B cell (primary cell): Measurements from ENCODE around the gene KTN1. TPM values are rescaled to one million over a fixed set of nuclear protein-coding genes. Genes with fewer than 3 reads are reported as not detected.

Experiments used
- ATAC-seq: fragments of 200-7000 bp; cut with Tn5 transposase; one replicate; pipeline ENCODE4 v1.10.0; 2021; ENCODE audit warnings: low read depth, mild to moderate bottlenecking, moderate number of reproducible peaks, moderate library complexity
- CTCF ChIA-PET: fragments of 350-600 bp; sonication (Branson Sonifier 250); formaldehyde crosslinking; loops from one replicate; lab custom pipeline; 2021; ENCODE audit warnings: antibody characterized with exemption, inconsistent platforms; lab: Charles Lee
- POLR2A ChIA-PET: fragments of 350-600 bp; sonication (Branson Sonifier 250); formaldehyde crosslinking; loops from one replicate; lab custom pipeline; 2021; ENCODE audit warnings: antibody characterized with exemption; lab: Charles Lee
- DNase-seq: peaks from one replicate; pipeline ENCODE4 v3.0.0; 2013
- H2AFZ ChIP-seq: 2 replicates; pipeline ENCODE4 v1.6.1; 2012; ENCODE audit warnings: mild to moderate bottlenecking, low read depth, low read length; ENCODE audit not compliant: insufficient read depth, poor library complexity, severe bottlenecking
- H3K27ac ChIP-seq, 2 donors: 1 replicate in 1 of 2; 2 replicates in 1 of 2; pipeline ENCODE4 v1.5.1; 2012 to 2013; ENCODE audit warnings: low read length in 2 of 2, mild to moderate bottlenecking in 2 of 2, moderate library complexity in 1 of 2
- H3K27me3 ChIP-seq, 4 experiments: fragments of 200-600 bp in 1 of 4; sonication (generic) in 1 of 4; replicated peaks in 1 of 4; 1 replicate in 2 of 4; 2 replicates in 2 of 4; pipeline versions ENCODE4 v1.6.1 to v1.7.0; 2013 to 2016; ENCODE audit warnings: low read length in 3 of 4, mild to moderate bottlenecking in 2 of 4, mixed read lengths in 1 of 4, moderate library complexity in 1 of 4; ENCODE audit not compliant: insufficient read depth in 4 of 4, control insufficient read depth in 3 of 4; ENCODE audit errors: control extremely low read depth in 1 of 4
- H3K36me3 ChIP-seq, 2 experiments: replicated peaks in 1 of 2; 1 replicate in 1 of 2; 2 replicates in 1 of 2; pipeline versions ENCODE4 v1.6.1 to v1.7.1; 2013; ENCODE audit warnings: low read length in 1 of 2; ENCODE audit not compliant: insufficient read depth in 2 of 2, control insufficient read depth in 1 of 2; ENCODE audit errors: control extremely low read depth in 1 of 2, extremely low read depth in 1 of 2
- H3K4me1 ChIP-seq, 2 donors: fragments of 200-600 bp in 1 of 2; sonication (generic) in 1 of 2; 1 replicate in 1 of 2; 2 replicates in 1 of 2; pipeline versions ENCODE4 v1.5.1 to v1.6.1; 2013 to 2017; ENCODE audit warnings: low read length in 2 of 2; ENCODE audit not compliant: control insufficient read depth in 2 of 2, insufficient read depth in 2 of 2
- H3K4me2 ChIP-seq: replicated peaks from 2 replicates; pipeline ENCODE3; 2012; ENCODE audit warnings: mild to moderate bottlenecking, low read depth, low read length; ENCODE audit not compliant: poor library complexity, severe bottlenecking
- H3K4me3 ChIP-seq, 5 experiments: fragments of 200-600 bp in 1 of 5; sonication (generic) in 1 of 5; 1 replicate in 3 of 5; 2 replicates in 2 of 5; pipeline versions ENCODE4 v1.5.1 to v1.7.0; 2011 to 2016; ENCODE audit warnings: low read length in 4 of 5, mild to moderate bottlenecking in 4 of 5, low read depth in 2 of 5, control low read depth in 1 of 5, moderate library complexity in 1 of 5; ENCODE audit not compliant: insufficient read depth in 1 of 5; ENCODE audit errors: control extremely low read depth in 1 of 5, extremely low read depth in 1 of 5
- H3K79me2 ChIP-seq: fragments of 200-600 bp; sonication (generic); one replicate; pipeline ENCODE4 v1.6.0; 2016; ENCODE audit warnings: low read length; ENCODE audit not compliant: control insufficient read depth, insufficient read depth
- H3K9ac ChIP-seq: fragments of 200-600 bp; sonication (generic); 2 replicates; pipeline ENCODE4 v1.6.1; 2017; ENCODE audit warnings: mild to moderate bottlenecking, low read length, moderate library complexity
- H3K9me3 ChIP-seq, 3 donors: one replicate each; pipeline versions ENCODE4 v1.6.1 to v1.7.1; 2013; ENCODE audit warnings: low read length in 2 of 3; ENCODE audit not compliant: control insufficient read depth in 2 of 3, insufficient read depth in 1 of 3; ENCODE audit errors: control extremely low read depth in 1 of 3
- H4K20me1 ChIP-seq: 2 replicates; pipeline ENCODE4 v1.6.0; 2012; ENCODE audit warnings: mild to moderate bottlenecking, low read length; ENCODE audit not compliant: insufficient read depth, control insufficient read depth, poor library complexity, severe bottlenecking
- H3K27ac Mint-ChIP-seq: one replicate; pipeline ENCODE4 v1.8.0; 2021; ENCODE audit warnings: mixed read lengths
- H3K27me3 Mint-ChIP-seq: one replicate; pipeline ENCODE4 v1.8.0; 2021; ENCODE audit warnings: mixed read lengths
- H3K4me1 Mint-ChIP-seq: one replicate; pipeline ENCODE4 v1.8.0; 2021; ENCODE audit warnings: mixed read lengths
- H3K4me3 Mint-ChIP-seq: one replicate; pipeline ENCODE4 v1.8.0; 2021; ENCODE audit warnings: mixed read lengths
- H3K9me3 Mint-ChIP-seq: one replicate; pipeline ENCODE4 v1.8.0; 2022; ENCODE audit warnings: mixed read lengths; ENCODE audit not compliant: insufficient read depth
- CTCF ChIP-seq: fragments of 200-600 bp; IDR thresholded peaks from one replicate; pipeline ENCODE4 v1.8.0; 2022; ENCODE audit warnings: antibody characterized with exemption, mild to moderate bottlenecking
- EZH2 ChIP-seq: IDR thresholded peaks from 2 replicates; pipeline ENCODE4 v1.6.1; 2012; ENCODE audit warnings: borderline replicate concordance, low read depth, mild to moderate bottlenecking, moderate library complexity, low read length; ENCODE audit not compliant: insufficient read depth, poor library complexity, severe bottlenecking
- WGBS: methylation state at CpG from one replicate; pipeline ENCODE4 v1.1.5; 2013; ENCODE audit warnings: missing lambda C conversion rate; ENCODE audit not compliant: insufficient coverage; 5-methylcytosine and 5-hydroxymethylcytosine counted together
- intact Hi-C: fragments of 100-400 bp; cut with micrococcal nuclease; formaldehyde crosslinking; loops from one replicate; pipeline ENCODE4 v1.10.0; 2022
- polyA plus RNA-seq: library from polyadenylated mRNA; depleted of rRNA; stranded (reverse); fragments of >200 nt; gene quantifications from 2 replicates; pipeline ENCODE4 v1.2.3, GENCODE V29; 2012
- total RNA-seq, 2 donors: library from RNA; stranded (reverse); fragments of 120-200 nt in 1 of 2; gene quantifications; 1 replicate in 1 of 2; 2 replicates in 1 of 2; pipeline versions ENCODE4 v1.2.3 to v1.2.4, GENCODE V29; 2013 to 2022

KTN1 gene
- total and polyA plus RNA-seq, 2 donors (not counting 1 experiment from before 2014, with no cell fraction given), result 25.8 to 123 TPM

GRCh38 chr14:55577229-55577628 lies 2.8 kb upstream of the KTN1 start:
- WGBS, result 60% methylated on average over 1 of the region's 4 CpGs

More at GRCh38 chr14:55577229-55577628, 2.8 kb upstream of the KTN1 start:
- Histone ChIP-seq H2AFZ (no peak overlapping the region), H3K36me3 (no peaks in the 10 kb centered on the region), H3K9me3 (no peaks in the 10 kb centered on the region), H3K27me3 (no peaks in the 10 kb centered on the region), H3K9ac (no peak overlapping the region), H3K79me2 (peaks cover 50% of the 10 kb centered on the region), H4K20me1 (peaks cover 14% of the 10 kb centered on the region), H3K4me3 (no peak overlapping the region), H3K4me1 (peaks cover 16 to 22% of the 10 kb centered on the region in 2 donors), H3K27ac (no peak overlapping the region), H3K4me2 (no peak overlapping the region)
- Mint-ChIP-seq H3K4me3 (no peak overlapping the region), H3K9me3 (no peaks in the 10 kb centered on the region), H3K27me3 (no peaks in the 10 kb centered on the region), H3K27ac (no peak overlapping the region), H3K4me1 (peaks cover 23% of the 10 kb centered on the region)
- POLR2A ChIA-PET, result no interaction called here
- CTCF ChIA-PET, result interaction anchor here (0.8 kb wide), 1 partner anchor 19 kb away, joined by 3 read pairs; no protein-coding TSS in a partner anchor
- TF ChIP-seq EZH2 (no peak), CTCF (no peak)
- intact Hi-C loops, result loop anchor here (5.0 kb wide), 1 partner anchor 1815 kb away; the partner anchor contains the start of gene NAA30
- DNase-seq (no peak), ATAC-seq (no peak)
